GM18502 (cell line): ENCODE results near the gene PCK1.

Source experiments
- ATAC-seq: cut with Tn5 transposase; IDR thresholded peaks from one replicate; pipeline ENCODE4 v1.9.1; 2021; ENCODE audit warnings: mild to moderate bottlenecking; ENCODE audit not compliant: unreplicated experiment, poor library complexity

PCK1 gene

DNA sequence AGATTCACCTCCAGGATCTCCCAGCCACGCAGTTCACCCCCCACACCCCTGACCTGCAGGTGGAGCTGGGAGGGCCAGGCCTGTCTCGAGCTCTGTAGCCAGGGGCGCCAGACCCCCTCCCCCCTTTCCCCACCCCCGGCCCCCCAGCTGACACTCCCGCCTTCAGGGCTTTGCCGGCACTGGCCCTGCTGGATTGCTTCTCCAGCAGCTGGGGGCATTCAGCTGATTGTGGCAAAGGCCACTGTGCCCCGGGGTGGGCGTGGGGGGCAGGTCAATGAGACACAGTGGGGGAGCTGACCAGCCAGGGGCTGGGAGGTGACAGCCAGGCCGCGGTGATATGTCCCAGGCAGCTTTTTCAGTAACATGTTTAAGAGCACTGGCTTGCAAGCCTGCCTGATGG, 37.1 kb downstream of the PCK1 start:
- no peak for ATAC-seq

- ATAC-seq = no peak
Measured at GRCh38 chr20:57598491-57598890, 37.6 kb downstream of the PCK1 start.

- ATAC-seq = no peak
Measured at GRCh38 chr20:57600320-57601210, 39.7 kb downstream of the PCK1 start.

- ATAC-seq = no peak
Measured at GRCh38 chr20:57601211-57601570, 40.3 kb downstream of the PCK1 start.

- no peak for ATAC-seq
Measured at GRCh38 chr20:57601737-57602136, 40.8 kb downstream of the PCK1 start.

DNA sequence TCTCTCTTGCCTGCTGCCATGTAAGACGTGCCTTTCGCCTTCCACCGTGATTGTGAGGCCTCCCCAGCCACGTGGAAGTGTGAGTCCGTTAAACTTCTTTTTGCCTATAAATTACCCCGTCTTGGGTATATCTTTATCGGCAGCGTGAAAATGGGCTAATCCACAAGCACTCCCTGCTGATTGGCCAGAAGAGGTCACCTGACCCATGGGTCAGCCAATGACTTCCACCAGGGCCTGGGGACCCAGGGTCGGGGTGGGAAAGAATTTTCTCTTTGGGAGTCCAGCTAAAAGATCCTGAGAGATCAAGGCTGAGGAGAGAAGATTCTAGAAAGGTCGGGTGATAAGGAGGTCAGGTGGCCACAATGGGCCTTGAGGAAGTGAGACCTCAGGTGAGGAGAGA, 42.2 kb downstream of the PCK1 start:
- ATAC-seq = no peak

- ATAC-seq = no peak
Measured at GRCh38 chr20:57605045-57605444, 44.1 kb downstream of the PCK1 start.

DNA sequence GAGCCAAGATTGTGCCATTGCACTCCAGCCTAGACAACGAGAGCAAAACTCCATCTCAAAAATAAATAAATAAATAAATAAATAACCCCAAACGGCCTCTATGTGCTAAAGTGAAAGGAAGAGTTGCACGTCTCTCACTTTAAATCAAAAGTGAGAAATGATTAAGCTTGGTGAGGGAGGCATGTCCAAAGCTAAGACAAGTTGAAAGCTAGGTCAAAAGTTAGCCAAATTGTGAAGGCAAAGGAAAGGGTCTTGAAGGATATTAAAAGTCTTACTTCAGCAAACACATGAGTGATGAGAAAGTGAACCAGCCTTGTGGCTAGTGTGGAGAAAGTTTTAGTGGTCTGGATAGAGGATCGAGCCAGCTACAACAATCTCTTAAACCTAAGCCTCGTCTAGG, 45.0 kb downstream of the PCK1 start:
- ATAC-seq = no peak

- ATAC-seq = no peak
Measured at GRCh38 chr20:57608516-57608915, 47.6 kb downstream of the PCK1 start.

DNA sequence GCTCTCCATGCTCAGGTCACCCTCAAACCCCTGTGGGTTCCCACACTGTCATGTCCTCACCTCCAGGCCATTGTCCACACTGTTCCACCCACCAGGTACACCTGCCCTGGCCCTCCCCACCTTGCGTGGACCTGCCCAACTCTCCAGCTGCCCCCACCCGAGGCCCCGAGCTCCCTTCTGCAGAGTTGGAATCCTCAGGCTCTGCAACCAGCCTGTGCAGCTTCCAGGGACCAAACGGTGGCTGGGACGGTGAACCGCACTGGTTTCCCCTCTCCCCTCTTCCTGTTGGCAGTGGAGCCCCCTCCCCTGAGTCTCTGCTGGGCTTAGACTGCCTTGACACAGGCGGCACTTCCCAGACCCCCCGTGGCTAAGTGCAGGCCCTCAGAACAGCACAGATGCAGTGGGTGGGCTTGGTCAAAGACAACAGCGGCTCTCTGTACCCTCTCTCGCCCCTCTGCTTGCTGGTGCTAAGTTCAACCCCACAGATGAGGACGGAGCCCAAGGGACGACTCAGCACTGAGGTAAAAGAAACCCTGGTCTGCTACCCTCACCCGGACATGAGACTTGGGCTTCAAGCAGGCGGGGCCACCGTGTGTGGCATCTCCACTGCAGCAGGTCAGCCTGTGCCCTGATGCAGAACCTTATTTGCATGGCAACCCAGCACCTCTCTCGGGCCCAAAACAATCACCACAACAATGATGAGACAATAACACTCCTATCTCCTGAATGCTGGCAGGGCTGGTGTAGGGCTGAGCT, 48.4 kb downstream of the PCK1 start:
- no peak for ATAC-seq

DNA sequence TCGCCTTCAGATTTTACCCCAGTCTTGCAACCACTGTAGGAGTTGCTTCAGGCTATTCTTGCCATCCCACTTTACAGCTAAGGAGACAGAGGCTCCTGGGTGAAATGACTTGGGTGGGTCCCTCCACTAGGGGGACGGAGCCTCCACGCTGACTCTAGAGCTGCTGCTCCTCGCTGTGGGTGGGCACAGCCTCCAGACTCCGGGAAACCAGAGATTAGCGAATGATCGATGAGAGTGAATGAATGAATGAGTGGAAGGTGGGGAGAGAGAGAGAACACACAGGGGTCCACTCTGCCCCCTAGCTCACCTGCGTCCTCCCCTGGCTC, 48.9 kb downstream of the PCK1 start:
- no peak for ATAC-seq

GRCh38 chr20:57610261-57610952, 49.5 kb downstream of the PCK1 start:
- no peak for ATAC-seq

DNA sequence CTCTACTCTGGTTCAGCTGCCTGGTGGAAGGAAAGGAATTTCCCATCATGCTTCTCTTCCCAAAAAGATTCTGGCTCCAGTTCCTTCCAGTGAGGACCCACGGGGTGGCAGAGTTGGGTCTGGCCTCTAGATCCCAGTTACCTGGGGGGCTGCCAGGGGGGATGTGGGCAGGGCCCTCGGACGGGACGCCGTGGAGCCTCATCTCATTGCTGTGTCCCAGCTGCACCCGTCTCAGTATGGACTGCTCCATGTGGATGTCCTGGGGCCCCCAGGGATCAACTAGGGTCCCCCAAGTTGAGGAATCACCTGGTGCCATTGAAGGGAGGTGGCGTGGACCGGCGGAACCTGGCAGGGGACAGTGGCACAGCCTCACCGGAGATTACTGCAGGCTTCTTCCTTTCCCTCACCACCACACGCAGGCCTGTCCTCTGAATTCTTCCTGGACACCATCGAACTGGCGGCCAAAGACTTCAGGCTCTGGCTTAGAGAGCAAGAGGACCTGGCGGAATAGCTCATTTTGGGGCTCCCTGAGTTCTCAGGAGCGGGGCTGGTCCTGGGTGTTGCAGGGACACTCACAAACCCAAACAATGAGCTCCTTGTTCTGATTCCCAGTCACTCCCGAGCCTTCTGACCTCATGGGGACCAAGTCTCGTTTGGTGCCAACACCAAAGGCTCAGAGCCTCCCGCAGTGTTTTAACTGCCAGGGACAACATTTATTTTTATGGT, 50.8 kb downstream of the PCK1 start:
- ATAC-seq = no peak

GRCh38 chr20:57612436-57612835, 51.5 kb downstream of the PCK1 start:
- ATAC-seq = no peak

GRCh38 chr20:57612916-57613315, 52.0 kb downstream of the PCK1 start:
- no peak for ATAC-seq

GRCh38 chr20:57613481-57613921, 52.6 kb downstream of the PCK1 start:
- ATAC-seq = no peak

- no peak for ATAC-seq
Measured at GRCh38 chr20:57614490-57615444, 53.9 kb downstream of the PCK1 start.

DNA sequence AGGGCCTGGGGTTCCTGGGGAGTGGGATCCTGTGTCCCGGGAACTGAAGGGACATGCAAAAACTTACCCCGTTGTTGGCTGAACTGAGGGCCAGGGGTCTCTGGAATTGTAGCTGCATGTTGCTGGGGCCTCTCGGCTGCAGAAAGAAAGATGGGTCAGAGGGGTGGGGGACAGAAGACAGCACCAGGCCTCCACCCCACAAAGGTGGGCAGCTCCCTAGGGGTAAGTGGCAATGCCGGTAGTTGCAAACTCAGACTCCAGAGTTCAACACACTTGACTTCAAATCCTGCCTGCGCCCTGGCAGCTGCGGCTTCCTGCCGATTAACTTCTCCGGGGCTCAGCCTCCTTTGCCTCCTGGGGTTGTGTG, 54.5 kb downstream of the PCK1 start:
- no peak for ATAC-seq

- ATAC-seq = no peak
Measured at GRCh38 chr20:57616143-57616951, 55.4 kb downstream of the PCK1 start.
